HepG2 (cell line): ENCODE measurements around the gene KHNYN. TPM values are rescaled to one million over a fixed set of nuclear protein-coding genes. Genes with fewer than 3 reads are reported as not detected.

Experiments
- HNRNPLL ChIP-seq: fragments of 200-400 bp; formaldehyde crosslinking; IDR thresholded peaks from 2 replicates; pipeline ENCODE4 v1.6.1; 2017; ENCODE audit warnings: mild to moderate bottlenecking, low read depth, low read length; ENCODE audit not compliant: poor library complexity, severe bottlenecking
- RXRB ChIP-seq: IDR thresholded peaks from 2 replicates; pipeline ENCODE4 v1.6.1; 2016; ENCODE audit warnings: borderline replicate concordance, missing genetic modification reagents, missing compliant biosample characterization
- SMAD9 ChIP-seq: sonication (generic); formaldehyde crosslinking; IDR thresholded peaks from 2 replicates; pipeline ENCODE4 v1.5.1; 2020; ENCODE audit warnings: mild to moderate bottlenecking, missing genetic modification reagents
- ZBTB14 ChIP-seq: sonication (generic); formaldehyde crosslinking; IDR thresholded peaks from 2 replicates; pipeline ENCODE4 v1.4.0; 2020; ENCODE audit warnings: missing genetic modification reagents
- ZMYM4 ChIP-seq: sonication (generic); formaldehyde crosslinking; IDR thresholded peaks from 2 replicates; pipeline ENCODE4 v1.8.1; 2023; ENCODE audit warnings: mild to moderate bottlenecking, missing genetic modification reagents
- ZNF121 ChIP-seq: sonication (generic); formaldehyde crosslinking; IDR thresholded peaks from 2 replicates; pipeline ENCODE4 v1.5.0; 2020; ENCODE audit warnings: mild to moderate bottlenecking, missing genetic modification reagents
- ZNF142 ChIP-seq: sonication (generic); formaldehyde crosslinking; IDR thresholded peaks from 2 replicates; pipeline ENCODE4 v1.4.0; 2020; ENCODE audit warnings: missing genetic modification reagents
- ZNF362 ChIP-seq: sonication (generic); formaldehyde crosslinking; IDR thresholded peaks from 2 replicates; pipeline ENCODE4 v1.4.0; 2020; ENCODE audit warnings: missing genetic modification reagents, mild to moderate bottlenecking, borderline replicate concordance
- ZNF546 ChIP-seq: sonication (generic); formaldehyde crosslinking; conservative IDR thresholded peaks from 2 replicates; pipeline ENCODE4 v1.8.1; 2023; ENCODE audit warnings: mild to moderate bottlenecking, missing genetic modification reagents
- ZNF547 ChIP-seq: sonication (generic); formaldehyde crosslinking; IDR thresholded peaks from 2 replicates; pipeline ENCODE4 v1.5.1; 2020; ENCODE audit warnings: mild to moderate bottlenecking, missing genetic modification reagents
- ZNF558 ChIP-seq: sonication (generic); formaldehyde crosslinking; IDR thresholded peaks from 2 replicates; pipeline ENCODE4 v1.9.0; 2022; ENCODE audit warnings: mild to moderate bottlenecking, missing genetic modification reagents, borderline replicate concordance
- ZNF646 ChIP-seq: sonication (generic); formaldehyde crosslinking; IDR thresholded peaks from 2 replicates; pipeline ENCODE4 v1.9.0; 2021; ENCODE audit warnings: mild to moderate bottlenecking, missing genetic modification reagents
- ZNF782 ChIP-seq: sonication (generic); formaldehyde crosslinking; IDR thresholded peaks from 2 replicates; pipeline ENCODE4 v1.4.0; 2020; ENCODE audit warnings: missing genetic modification reagents, mild to moderate bottlenecking, borderline replicate concordance
- ZZZ3 ChIP-seq: sonication (generic); formaldehyde crosslinking; IDR thresholded peaks from 2 replicates; pipeline ENCODE4 v1.4.0; 2020; ENCODE audit warnings: missing genetic modification reagents, mild to moderate bottlenecking, borderline replicate concordance
- polyA plus RNA-seq, 8 experiments: library from polyadenylated mRNA; depleted of rRNA in 3 of 8; stranded (reverse) in 7 of 8; unstranded in 1 of 8; fragments of >200 nt; fragmentation: Illumina TruSeq in 4 of 8; extraction: Trizol in 4 of 8; gene quantifications; 2 replicates each; pipeline versions ENCODE4 v1.2.1 to v1.2.3, GENCODE V29; 2011 to 2016; ENCODE audit warnings: low read depth in 4 of 8, missing spikeins in 1 of 8, mixed read lengths in 1 of 8; ENCODE audit not compliant: insufficient read depth in 1 of 8
- total RNA-seq, 5 experiments: library from RNA; depleted of rRNA; stranded (reverse); fragments of >200 nt; fragmentation: Illumina TruSeq; extraction: Trizol; gene quantifications; 2 replicates each; pipeline ENCODE4 v1.2.3, GENCODE V29; 2016; ENCODE audit warnings: low read depth in 1 of 5

Gene KHNYN
- total and polyA plus RNA-seq, 2 of the 13 experiments (the other 11 are each of a cell fraction or from before 2014, with no cell fraction given) = 52.8 to 75.7 TPM

- TF ChIP-seq ZNF782 (CRISPR knock-in tag) (peak; percentile 98), ZNF121 (CRISPR knock-in tag) (no peak), ZZZ3 (CRISPR knock-in tag) (peak; percentile 24; the same call in 1 of the 2 replicates), HNRNPLL (peak; percentile 62), ZBTB14 (no peak), ZNF547 (no peak), SMAD9 (CRISPR knock-in tag) (no peak), ZNF546 (CRISPR knock-in tag) (no peak; the same call in 1 of the 2 replicates), ZNF142 (CRISPR knock-in tag) (peak; percentile 18; the same call in 1 of the 2 replicates), ZNF362 (peak; percentile 62; the same call in 1 of the 2 replicates), ZMYM4 (peak; percentile 95), ZNF646 (CRISPR knock-in tag) (no peak), RXRB (CRISPR knock-in tag) (peak; percentile 82), ZNF558 (CRISPR knock-in tag) (no peak)
Measured at GRCh38 chr14:24431569-24432258, 2.0 kb downstream of the KHNYN start (continued).
